ENCODE data around the gene NEUROD4. TPM values are rescaled to one million over a fixed set of nuclear protein-coding genes. Genes with fewer than 3 reads are reported as not detected.

Gene NEUROD4
- total RNA-seq, 1 donor from 2014 or later: not detected

- peaks cover 15% of the 10 kb centered on the region for H3K27me3 ChIP-seq
- intact Hi-C loops (cut with DNase I): no loop called here
- no peaks in the 10 kb centered on the region for H3K36me3 ChIP-seq
- ATAC-seq (peak; percentile 88), DNase-seq (peak; percentile 80)
- H3K9me3 ChIP-seq: no peaks in the 10 kb centered on the region
- H3K4me3 ChIP-seq: no peak overlapping the region
- H3K27ac ChIP-seq: no peak overlapping the region
- H3K4me1 ChIP-seq: no peaks in the 10 kb centered on the region
- TF ChIP-seq, protein P1, sequence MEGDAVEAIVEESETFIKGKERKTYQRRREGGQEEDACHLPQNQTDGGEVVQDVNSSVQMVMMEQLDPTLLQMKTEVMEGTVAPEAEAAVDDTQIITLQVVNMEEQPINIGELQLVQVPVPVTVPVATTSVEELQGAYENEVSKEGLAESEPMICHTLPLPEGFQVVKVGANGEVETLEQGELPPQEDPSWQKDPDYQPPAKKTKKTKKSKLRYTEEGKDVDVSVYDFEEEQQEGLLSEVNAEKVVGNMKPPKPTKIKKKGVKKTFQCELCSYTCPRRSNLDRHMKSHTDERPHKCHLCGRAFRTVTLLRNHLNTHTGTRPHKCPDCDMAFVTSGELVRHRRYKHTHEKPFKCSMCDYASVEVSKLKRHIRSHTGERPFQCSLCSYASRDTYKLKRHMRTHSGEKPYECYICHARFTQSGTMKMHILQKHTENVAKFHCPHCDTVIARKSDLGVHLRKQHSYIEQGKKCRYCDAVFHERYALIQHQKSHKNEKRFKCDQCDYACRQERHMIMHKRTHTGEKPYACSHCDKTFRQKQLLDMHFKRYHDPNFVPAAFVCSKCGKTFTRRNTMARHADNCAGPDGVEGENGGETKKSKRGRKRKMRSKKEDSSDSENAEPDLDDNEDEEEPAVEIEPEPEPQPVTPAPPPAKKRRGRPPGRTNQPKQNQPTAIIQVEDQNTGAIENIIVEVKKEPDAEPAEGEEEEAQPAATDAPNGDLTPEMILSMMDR (IDR thresholded peaks at IDR 0.05): peak; percentile 44
Measured at GRCh38 chr12:55072083-55072482, 52.3 kb downstream of the NEUROD4 start.

GRCh38 chr12:55073043-55074022 lies 53.6 kb downstream of the NEUROD4 start:
- H3K36me3 ChIP-seq: no peaks in the 10 kb centered on the region
- no peaks in the 10 kb centered on the region for H3K4me1 ChIP-seq
- peak; percentile 84 for ATAC-seq
- no peak overlapping the region for H3K4me3 ChIP-seq
- intact Hi-C loops (cut with DNase I): no loop called here
- no peaks in the 10 kb centered on the region for H3K9me3 ChIP-seq
- peak; percentile 73 for DNase-seq
- peaks cover 16% of the 10 kb centered on the region for H3K27me3 ChIP-seq
- H3K27ac ChIP-seq: no peak overlapping the region
- TF ChIP-seq, protein P1 (IDR thresholded peaks at IDR 0.05): peak; percentile 92

- H3K4me3 ChIP-seq: no peak overlapping the region
- H3K27me3 ChIP-seq: peaks cover 16% of the 10 kb centered on the region
- TF ChIP-seq, protein P1 (IDR thresholded peaks at IDR 0.05): no peak
- intact Hi-C loops (cut with DNase I): no loop called here
- no peaks in the 10 kb centered on the region for H3K9me3 ChIP-seq
- ATAC-seq (no peak), DNase-seq (no peak)
- H3K27ac ChIP-seq: no peak overlapping the region
- no peaks in the 10 kb centered on the region for H3K4me1 ChIP-seq
- no peaks in the 10 kb centered on the region for H3K36me3 ChIP-seq
Measured at GRCh38 chr12:55074806-55075205, 55.0 kb downstream of the NEUROD4 start.

Other genes with a start within 250 kb of the NEUROD4 start
- gene MUCL1, start 165.5 kb upstream of the NEUROD4 start, total RNA-seq: not detected
- 6.7 TPM for gene TESPA1, start 35.2 kb upstream of the NEUROD4 start, total RNA-seq
- not detected for gene OR9K2, start 106.4 kb downstream of the NEUROD4 start, total RNA-seq
- not detected for gene OR10A7, start 201.1 kb downstream of the NEUROD4 start, total RNA-seq
- gene OR6C74, start 224.6 kb downstream of the NEUROD4 start, total RNA-seq: not detected